ENCODE measurements around the gene GRM5. TPM values are rescaled to one million over a fixed set of nuclear protein-coding genes. Genes with fewer than 3 reads are reported as not detected.
"Not testable (repeated sequence)": the region's sequence is repeated elsewhere in the genome, so short reads cannot be mapped to it uniquely, and the experiment has no call there.

Gene GRM5
- total RNA-seq, 1 experiment from 2014 or later: 0.03 TPM

GRCh38 chr11:89062771-89063298 is 2.9 kb downstream of the GRM5 start:
- H3K27me3 ChIP-seq (ENCODE audit: control insufficient read depth, insufficient read depth, low read length); CTCF ChIA-PET; POLR2A ChIA-PET; H3K9me3 ChIP-seq (ENCODE audit: control insufficient read depth, insufficient read depth, low read depth, low read length); DNase-seq (ENCODE audit: low read depth, low spot score); H3K4me3 ChIP-seq (ENCODE audit: low read depth in 2 of 2, low read length in 2 of 2); in situ Hi-C loops (cut with HindIII; ENCODE audit: low pct_unique_long_range_greater_than_20kb, low sequenced_read_pairs); BruUV-seq (replicated peaks); intact Hi-C loops (cut with micrococcal nuclease; ENCODE audit: unreplicated experiment); H3K36me3 ChIP-seq (ENCODE audit: control insufficient read depth, insufficient read depth, low read length); H3K27ac ChIP-seq (ENCODE audit: low read length); H3K4me1 ChIP-seq (ENCODE audit: control insufficient read depth, insufficient read depth, low read length): not testable (repeated sequence)
- ATAC-seq: peak; percentile 34; the same call in 1 of the 2 replicates
- TF ChIP-seq, protein P1, sequence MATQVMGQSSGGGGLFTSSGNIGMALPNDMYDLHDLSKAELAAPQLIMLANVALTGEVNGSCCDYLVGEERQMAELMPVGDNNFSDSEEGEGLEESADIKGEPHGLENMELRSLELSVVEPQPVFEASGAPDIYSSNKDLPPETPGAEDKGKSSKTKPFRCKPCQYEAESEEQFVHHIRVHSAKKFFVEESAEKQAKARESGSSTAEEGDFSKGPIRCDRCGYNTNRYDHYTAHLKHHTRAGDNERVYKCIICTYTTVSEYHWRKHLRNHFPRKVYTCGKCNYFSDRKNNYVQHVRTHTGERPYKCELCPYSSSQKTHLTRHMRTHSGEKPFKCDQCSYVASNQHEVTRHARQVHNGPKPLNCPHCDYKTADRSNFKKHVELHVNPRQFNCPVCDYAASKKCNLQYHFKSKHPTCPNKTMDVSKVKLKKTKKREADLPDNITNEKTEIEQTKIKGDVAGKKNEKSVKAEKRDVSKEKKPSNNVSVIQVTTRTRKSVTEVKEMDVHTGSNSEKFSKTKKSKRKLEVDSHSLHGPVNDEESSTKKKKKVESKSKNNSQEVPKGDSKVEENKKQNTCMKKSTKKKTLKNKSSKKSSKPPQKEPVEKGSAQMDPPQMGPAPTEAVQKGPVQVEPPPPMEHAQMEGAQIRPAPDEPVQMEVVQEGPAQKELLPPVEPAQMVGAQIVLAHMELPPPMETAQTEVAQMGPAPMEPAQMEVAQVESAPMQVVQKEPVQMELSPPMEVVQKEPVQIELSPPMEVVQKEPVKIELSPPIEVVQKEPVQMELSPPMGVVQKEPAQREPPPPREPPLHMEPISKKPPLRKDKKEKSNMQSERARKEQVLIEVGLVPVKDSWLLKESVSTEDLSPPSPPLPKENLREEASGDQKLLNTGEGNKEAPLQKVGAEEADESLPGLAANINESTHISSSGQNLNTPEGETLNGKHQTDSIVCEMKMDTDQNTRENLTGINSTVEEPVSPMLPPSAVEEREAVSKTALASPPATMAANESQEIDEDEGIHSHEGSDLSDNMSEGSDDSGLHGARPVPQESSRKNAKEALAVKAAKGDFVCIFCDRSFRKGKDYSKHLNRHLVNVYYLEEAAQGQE (IDR thresholded peaks at IDR 0.05; ENCODE audit: insufficient read depth in 1 of 2, low read depth in 2 of 2, low read length in 1 of 2): peak in 1 of 2 experiments; percentile 42; a peak in 1 of 4 replicates

- H3K36me3 ChIP-seq (ENCODE audit: control insufficient read depth, insufficient read depth, low read length); BruUV-seq (replicated peaks); H3K9me3 ChIP-seq (ENCODE audit: control insufficient read depth, insufficient read depth, low read depth, low read length); ATAC-seq; H3K27ac ChIP-seq (ENCODE audit: low read length); H3K27me3 ChIP-seq (ENCODE audit: control insufficient read depth, insufficient read depth, low read length); in situ Hi-C loops (cut with HindIII; ENCODE audit: low pct_unique_long_range_greater_than_20kb, low sequenced_read_pairs); POLR2A ChIA-PET; CTCF ChIA-PET; intact Hi-C loops (cut with micrococcal nuclease; ENCODE audit: unreplicated experiment); DNase-seq (ENCODE audit: low read depth, low spot score); H3K4me1 ChIP-seq (ENCODE audit: control insufficient read depth, insufficient read depth, low read length); H3K4me3 ChIP-seq (ENCODE audit: low read depth in 2 of 2, low read length in 2 of 2): not testable (repeated sequence)
- TF ChIP-seq, protein P1 (IDR thresholded peaks at IDR 0.05; ENCODE audit: insufficient read depth in 1 of 2, low read depth in 2 of 2, low read length in 1 of 2): peak in 1 of 2 experiments; percentile 76; a peak in 2 of 4 replicates
Observed at GRCh38 chr11:89061839-89062238, 3.9 kb downstream of the GRM5 start.

DNA sequence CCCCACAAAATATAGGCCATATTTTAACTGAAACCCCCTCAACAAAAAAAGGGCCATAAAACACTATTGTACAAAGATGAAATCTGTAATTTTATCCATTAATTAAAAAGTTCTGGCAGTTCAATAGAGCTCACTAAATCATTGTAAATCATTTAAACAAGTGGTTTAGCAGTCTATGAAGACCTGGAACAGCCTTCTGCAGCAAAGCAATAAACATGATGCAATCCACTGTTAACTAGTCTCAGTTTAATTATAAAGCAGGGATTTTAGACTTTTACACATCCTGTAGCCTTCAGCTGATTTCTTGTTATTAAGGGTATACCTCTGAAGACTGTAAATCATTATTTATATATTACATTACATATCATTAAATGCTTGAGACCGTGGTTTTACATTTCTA is 8.4 kb downstream of the GRM5 start:
- H3K27ac ChIP-seq (ENCODE audit: low read length); H3K4me1 ChIP-seq (ENCODE audit: control insufficient read depth, insufficient read depth, low read length); DNase-seq (ENCODE audit: low read depth, low spot score); BruUV-seq (replicated peaks); H3K4me3 ChIP-seq (ENCODE audit: low read depth in 2 of 2, low read length in 2 of 2); in situ Hi-C loops (cut with HindIII; ENCODE audit: low pct_unique_long_range_greater_than_20kb, low sequenced_read_pairs); intact Hi-C loops (cut with micrococcal nuclease; ENCODE audit: unreplicated experiment); CTCF ChIA-PET; H3K27me3 ChIP-seq (ENCODE audit: control insufficient read depth, insufficient read depth, low read length); H3K36me3 ChIP-seq (ENCODE audit: control insufficient read depth, insufficient read depth, low read length); H3K9me3 ChIP-seq (ENCODE audit: control insufficient read depth, insufficient read depth, low read depth, low read length); ATAC-seq; POLR2A ChIA-PET: not testable (repeated sequence)

Data from Panc1 (cell line).